Esophagus squamous epithelium (tissue), 5 donors: ENCODE measurements around the gene NR3C1. TPM values are rescaled to one million over a fixed set of nuclear protein-coding genes. Genes with fewer than 3 reads are reported as not detected.

Experiments used
- DNase-seq: peaks from one replicate; lab custom pipeline; 2025; lab: John Stamatoyannopoulos, UW
- H3K27ac ChIP-seq, 4 donors: fragments of 200-600 bp; sonication (generic); one replicate each; pipeline ENCODE4 v1.5.1; 2016 to 2019; ENCODE audit warnings: mild to moderate bottlenecking in 1 of 4
- H3K27me3 ChIP-seq, 4 donors: fragments of 200-600 bp; sonication (generic); 1 replicate in 3 of 4; 2 replicates in 1 of 4; pipeline versions ENCODE4 v1.5.1 to v1.6.0; 2017 to 2021; ENCODE audit warnings: antibody characterized with exemption in 1 of 4
- H3K36me3 ChIP-seq, 3 donors: fragments of 200-600 bp; sonication (generic); one replicate each; pipeline ENCODE4 v1.5.1; 2016 to 2019
- H3K4me1 ChIP-seq, 3 donors: fragments of 200-600 bp; sonication (generic); one replicate each; pipeline ENCODE4 v1.5.1; 2017 to 2019
- H3K4me3 ChIP-seq, 4 donors: fragments of 200-600 bp; sonication (generic); 1 replicate in 3 of 4; 2 replicates in 1 of 4; pipeline ENCODE4 v1.5.1; 2016 to 2019; ENCODE audit warnings: mild to moderate bottlenecking in 2 of 4, moderate library complexity in 1 of 4
- H3K9me3 ChIP-seq, 3 donors: fragments of 200-600 bp; sonication (generic); one replicate each; pipeline ENCODE4 v1.5.1; 2016 to 2019
- CTCF ChIP-seq, 6 experiments: fragments of 450-650 bp in 4 of 6; fragments of 200-600 bp in 2 of 6; sonication (generic) in 2 of 6; IDR thresholded peaks; one replicate each; pipeline ENCODE4 v1.5.1; 2016 to 2019; ENCODE audit warnings: antibody characterized with exemption in 6 of 6, mild to moderate bottlenecking in 4 of 6, moderate library complexity in 4 of 6
- POLR2A ChIP-seq, 4 donors: fragments of 450-650 bp; IDR thresholded peaks; one replicate each; pipeline ENCODE4 v1.6.1; 2017; ENCODE audit warnings: antibody characterized with exemption in 4 of 4, mild to moderate bottlenecking in 4 of 4, moderate library complexity in 3 of 4
- WGBS, 2 donors: methylation state at CpG; one replicate each; pipeline ENCODE4 v1.1.5; 2018; 5-methylcytosine and 5-hydroxymethylcytosine counted together
- intact Hi-C: fragments of 100-400 bp; cut with DNase I; formaldehyde crosslinking; loops from one replicate; pipeline ENCODE4 v1.15.0; 2022
- total RNA-seq, 4 donors: library from RNA; depleted of rRNA; stranded (reverse); fragments of >200 nt; gene quantifications; one replicate each; pipeline ENCODE4 v1.1.0, GENCODE V29; 2016
- donor health status: DM: yes; HTN: yes; CAD: no.

NR3C1 gene
- total RNA-seq, 4 donors from 2014 or later = 16.7 to 51.1 (median 26.1) TPM

GRCh38 chr5:143426437-143426991 lies 23.0 kb upstream of the NR3C1 start:
- TF ChIP-seq POLR2A (IDR thresholded peaks at IDR 0.05) (no peak), CTCF (IDR thresholded peaks at IDR 0.05) (no peak)
- Histone ChIP-seq H3K36me3 (no peaks in the 10 kb centered on the region), H3K9me3 (no peaks in the 10 kb centered on the region), H3K27ac (no peak overlapping the region), H3K27me3 (no peaks in the 10 kb centered on the region), H3K4me1 (no peaks in the 10 kb centered on the region), H3K4me3 (no peak overlapping the region)
- 69 to 86% methylated on average over 9 of the region's 9 CpGs for WGBS, 2 donors
- intact Hi-C loops = no loop called here
- no peak for DNase-seq

DNA sequence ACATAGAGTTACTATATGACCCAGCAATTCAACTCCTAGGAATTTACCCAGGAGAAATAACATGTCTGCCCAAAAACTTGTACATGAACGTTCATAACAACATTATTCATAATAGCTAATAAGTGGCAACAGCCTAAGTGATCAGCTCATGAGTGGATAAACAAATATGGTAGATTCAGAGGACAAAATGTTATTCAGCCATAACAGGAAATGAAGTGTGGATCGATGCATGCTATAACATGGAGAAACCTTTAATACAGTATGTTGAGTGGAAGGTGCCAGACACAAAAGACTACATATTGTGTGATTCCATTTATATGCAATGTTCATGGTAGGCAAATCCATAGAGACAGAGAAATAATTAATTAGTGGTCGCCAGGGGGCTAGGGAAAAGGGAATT lies 22.3 kb upstream of the NR3C1 start:
- Histone ChIP-seq H3K4me3 (no peak overlapping the region), H3K9me3 (no peaks in the 10 kb centered on the region), H3K4me1 (no peaks in the 10 kb centered on the region), H3K27me3 (no peaks in the 10 kb centered on the region), H3K27ac (no peak overlapping the region), H3K36me3 (no peaks in the 10 kb centered on the region)
- DNase-seq = no peak
- intact Hi-C loops = no loop called here
- WGBS, 2 donors = 72 to 80% methylated on average over 3 of the region's 3 CpGs
- no peak for TF ChIP-seq CTCF (IDR thresholded peaks at IDR 0.05)
- no peak for TF ChIP-seq POLR2A (IDR thresholded peaks at IDR 0.05)

GRCh38 chr5:143418140-143418866 lies 14.8 kb upstream of the NR3C1 start:
- 36 to 62% methylated on average over 2 of the region's 2 CpGs for WGBS, 2 donors
- H3K27me3 ChIP-seq = no peaks in the 10 kb centered on the region
- no peaks in the 10 kb centered on the region for H3K9me3 ChIP-seq
- DNase-seq = no peak
- no peak overlapping the region for H3K27ac ChIP-seq
- TF ChIP-seq CTCF (IDR thresholded peaks at IDR 0.05) = no peak
- TF ChIP-seq POLR2A (IDR thresholded peaks at IDR 0.05) = no peak
- H3K36me3 ChIP-seq = no peaks in the 10 kb centered on the region
- H3K4me1 ChIP-seq = peaks cover 0 to 5% (median 0%) of the 10 kb centered on the region in 3 donors
- H3K4me3 ChIP-seq = no peak overlapping the region
- intact Hi-C loops = no loop called here

DNA sequence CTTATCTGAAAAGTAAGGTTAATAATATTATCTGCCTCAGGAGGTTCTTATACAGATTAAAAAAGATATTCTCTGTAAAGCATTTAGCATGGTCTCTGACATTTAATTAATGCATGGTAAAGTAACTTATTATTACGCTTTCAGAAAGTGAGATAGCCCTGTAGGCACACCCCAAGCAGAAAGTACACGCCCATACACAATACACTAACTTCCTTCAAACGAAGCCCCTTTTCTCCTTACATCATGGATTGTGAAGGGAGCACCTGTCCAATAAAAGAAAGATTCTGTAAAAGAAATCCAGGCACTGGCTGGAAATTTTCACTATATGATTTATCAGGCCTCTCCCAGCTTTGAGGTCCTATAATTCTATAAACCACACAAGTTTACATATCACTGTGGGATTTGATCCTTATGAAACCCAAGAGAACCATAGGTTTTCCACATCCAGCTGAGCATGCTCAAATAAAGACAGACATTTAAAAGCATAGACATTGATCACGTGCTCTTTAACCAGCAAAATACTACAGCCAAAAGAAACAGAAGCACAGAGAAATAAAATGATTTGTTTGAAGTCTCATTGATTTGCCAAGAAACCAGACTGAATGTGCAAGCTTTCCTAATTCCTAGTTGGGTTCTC lies 14.1 kb upstream of the NR3C1 start:
- no peaks in the 10 kb centered on the region for H3K27me3 ChIP-seq
- DNase-seq = no peak
- no peak overlapping the region for H3K27ac ChIP-seq
- peaks cover 0 to 5% (median 0%) of the 10 kb centered on the region in 3 donors for H3K4me1 ChIP-seq
- no peaks in the 10 kb centered on the region for H3K36me3 ChIP-seq
- H3K9me3 ChIP-seq = no peaks in the 10 kb centered on the region
- intact Hi-C loops = no loop called here
- H3K4me3 ChIP-seq = no peak overlapping the region
- no peak for TF ChIP-seq CTCF (IDR thresholded peaks at IDR 0.05)
- no peak for TF ChIP-seq POLR2A (IDR thresholded peaks at IDR 0.05)
- WGBS, 2 donors = 74 to 76% methylated on average over 4 of the region's 4 CpGs

GRCh38 chr5:143416411-143416810 lies 12.9 kb upstream of the NR3C1 start:
- intact Hi-C loops = no loop called here
- H3K27me3 ChIP-seq = no peaks in the 10 kb centered on the region
- no peaks in the 10 kb centered on the region for H3K36me3 ChIP-seq
- no peak for DNase-seq
- H3K27ac ChIP-seq = no peak overlapping the region
- no peak overlapping the region for H3K4me3 ChIP-seq
- H3K4me1 ChIP-seq = peaks cover 0 to 5% (median 0%) of the 10 kb centered on the region in 3 donors
- TF ChIP-seq POLR2A (IDR thresholded peaks at IDR 0.05) = no peak
- no peak for TF ChIP-seq CTCF (IDR thresholded peaks at IDR 0.05)
- H3K9me3 ChIP-seq = no peaks in the 10 kb centered on the region
